Stimulated activated CD8-positive, alpha-beta memory T cell treated with anti-CD3 and anti-CD28 coated beads, Interleukin-7, amount 100 ng/mL, for 24 hours (primary cell): ENCODE data around the gene DHRSX.
"Not testable (repeated sequence)": the region's sequence is repeated elsewhere in the genome, so short reads cannot be mapped to it uniquely, and the experiment has no call there.

ENCODE experiments used
- DNase-seq: peaks from one replicate; pipeline ENCODE4 v3.0.0-alpha.2; 2020; ENCODE audit warnings: low read depth

The DHRSX gene

GRCh38 chrX:2497961-2498780, 2.6 kb downstream of the DHRSX start:
- no peak for DNase-seq

DNA sequence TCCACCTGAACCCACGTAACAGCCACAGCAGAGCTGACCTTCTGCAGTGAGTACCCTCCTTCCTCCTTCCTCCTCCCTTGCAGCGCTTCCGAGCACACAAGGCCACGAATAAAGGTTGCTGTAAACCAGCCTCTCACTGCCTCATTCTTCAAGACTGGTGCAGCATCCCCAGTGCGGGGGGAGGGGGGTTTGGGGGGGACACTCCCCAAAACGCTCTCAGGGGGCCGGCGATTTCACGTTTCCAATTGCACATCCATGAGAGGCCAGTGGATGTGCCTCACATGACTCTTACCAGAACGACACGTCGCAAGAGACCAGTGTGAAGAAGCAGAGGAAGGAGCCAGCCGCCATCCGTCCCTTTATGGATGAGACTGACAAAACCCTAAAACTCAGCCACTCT, 5.2 kb downstream of the DHRSX start:
- DNase-seq: no peak

- DNase-seq: no peak
These were observed 8.1 kb downstream of the DHRSX start for GRCh38 chrX:2492531-2493218.

GRCh38 chrX:2490634-2491033, 10.1 kb downstream of the DHRSX start:
- no peak for DNase-seq

- DNase-seq: no peak
These were observed 11.0 kb downstream of the DHRSX start for GRCh38 chrX:2489446-2490445.

DNA sequence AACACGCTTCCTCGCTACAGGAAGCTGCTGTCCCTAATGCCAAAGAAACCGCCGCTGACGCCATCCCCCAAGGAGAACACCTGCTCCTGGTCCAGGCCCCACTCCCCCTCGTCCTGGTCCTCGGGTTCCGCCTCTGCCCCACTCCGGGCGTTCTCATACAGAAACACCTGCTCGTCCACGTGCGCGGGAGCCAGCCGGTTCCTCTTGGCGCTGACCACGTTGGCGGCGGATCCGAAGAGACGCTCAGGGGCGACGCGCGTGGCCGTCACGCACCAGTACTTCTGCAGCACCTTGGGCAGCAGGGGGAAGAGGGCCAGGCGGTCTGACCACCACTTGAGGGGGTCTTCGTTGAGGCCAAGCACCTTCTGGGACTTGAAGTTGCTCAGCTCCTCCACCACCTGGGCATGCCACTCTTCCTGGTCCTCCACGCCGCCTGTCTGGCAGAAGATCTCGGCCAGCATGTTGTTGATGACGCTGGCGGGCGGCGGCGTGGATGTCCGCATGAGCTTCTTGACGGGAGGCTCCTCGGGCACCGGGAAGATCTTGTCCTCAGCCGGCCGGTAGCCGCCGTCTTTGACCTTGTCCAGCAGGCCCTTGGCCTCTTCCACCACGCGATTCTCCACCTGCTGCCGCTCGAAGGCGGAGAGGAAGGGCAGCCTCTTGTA, 12.0 kb downstream of the DHRSX start:
- no peak for DNase-seq

DNA sequence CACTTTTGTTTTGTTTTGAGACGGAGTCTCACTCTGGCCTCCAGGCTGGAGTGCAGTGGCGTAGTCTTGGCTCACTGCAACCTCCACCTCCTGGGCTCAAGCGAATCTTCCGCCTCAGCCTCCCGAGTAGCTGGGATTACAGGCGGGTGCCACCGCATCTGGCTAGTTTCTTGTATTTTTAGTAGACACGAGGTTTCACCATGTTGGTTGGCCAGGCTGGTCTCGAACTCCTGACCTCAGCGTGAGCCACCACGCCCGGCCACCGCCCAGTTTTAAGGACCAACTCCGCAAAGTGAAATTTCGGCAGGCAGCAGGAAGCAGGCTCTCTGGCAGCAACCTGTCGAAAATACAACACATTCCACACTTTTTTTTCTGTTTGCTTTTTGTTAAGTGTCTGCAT, 13.4 kb downstream of the DHRSX start:
- no peak for DNase-seq

GRCh38 chrX:2486476-2487133, 14.2 kb downstream of the DHRSX start:
- DNase-seq: no peak

DNA sequence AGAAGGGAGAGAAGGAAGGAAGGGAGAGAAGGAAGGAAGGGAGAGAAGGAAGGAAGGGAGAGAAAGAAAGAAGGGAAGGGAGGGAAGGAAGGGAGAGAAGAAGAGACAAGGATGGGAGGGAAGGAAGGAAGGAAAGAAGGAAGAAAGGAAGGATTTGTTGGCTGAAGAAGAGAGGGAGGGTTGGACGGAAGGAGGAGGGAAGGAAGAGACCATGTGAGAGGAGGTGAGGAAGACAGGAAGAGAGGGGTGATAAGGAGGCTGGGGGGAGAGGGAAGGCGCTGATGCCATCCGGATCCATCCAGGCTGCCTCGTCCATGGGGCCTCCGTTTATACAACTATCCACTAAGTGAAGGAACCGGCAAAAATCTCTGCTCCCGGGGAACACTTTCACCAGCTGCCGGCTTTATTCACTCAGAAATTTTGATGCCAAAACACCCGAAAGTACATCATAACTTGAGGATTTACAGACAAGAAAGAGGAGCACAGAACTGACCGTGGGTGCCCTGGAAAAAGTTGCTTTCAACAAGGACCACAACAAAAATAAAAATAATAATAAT, 14.9 kb downstream of the DHRSX start:
- no peak for DNase-seq

GRCh38 chrX:2484721-2485648, 15.8 kb downstream of the DHRSX start:
- no peak for DNase-seq

DNA sequence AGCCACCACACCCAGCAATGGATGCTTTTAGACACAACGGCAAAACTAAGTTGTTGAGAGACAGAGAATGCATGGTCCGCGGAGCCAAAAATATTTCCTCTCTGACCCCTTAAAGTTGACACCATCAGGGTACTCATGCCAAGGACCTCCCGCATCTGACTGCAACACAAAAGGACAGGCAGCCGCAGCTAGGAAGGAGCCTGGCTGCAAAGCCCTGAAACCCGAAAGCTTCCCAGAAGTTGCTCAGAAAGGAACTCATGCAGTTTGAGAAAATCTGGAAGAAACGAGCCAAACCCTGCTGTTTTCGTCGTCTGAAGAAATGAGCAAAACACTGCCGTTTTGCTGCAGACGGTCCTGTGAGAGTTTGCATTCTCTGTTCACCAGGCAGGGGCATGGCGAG, 16.5 kb downstream of the DHRSX start:
- DNase-seq: no peak

DNA sequence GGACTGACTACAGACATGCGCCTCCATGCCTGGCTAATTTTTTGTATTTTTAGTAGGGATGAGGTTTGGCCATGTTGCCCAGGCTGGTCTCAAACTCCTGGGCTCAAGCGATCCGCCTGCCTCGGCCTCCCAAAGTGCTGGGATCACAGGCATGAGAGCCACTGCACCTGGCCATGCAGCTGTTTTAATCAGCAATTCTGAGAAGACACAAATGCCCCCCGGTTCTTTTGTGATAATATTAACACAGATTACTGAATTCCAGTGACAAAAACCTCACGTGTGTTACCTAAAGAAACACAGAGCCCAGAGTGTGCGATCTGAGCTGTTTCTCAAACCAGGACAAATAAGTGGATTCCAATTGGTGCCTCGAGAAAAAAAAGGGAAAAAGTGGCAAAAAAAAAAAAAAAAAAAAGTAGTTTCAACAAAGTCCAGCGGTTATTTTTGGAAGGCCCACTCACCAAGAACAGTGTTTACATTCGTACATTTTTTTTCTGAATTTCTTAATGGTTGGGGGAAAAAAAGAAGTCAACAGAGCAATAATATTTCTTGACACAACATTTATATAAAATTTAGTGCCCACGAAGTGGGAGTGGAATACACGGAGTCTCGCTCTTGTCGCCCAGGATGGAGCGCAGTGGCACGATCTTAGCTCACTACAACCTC, 17.2 kb downstream of the DHRSX start:
- no peak for DNase-seq

- not testable (repeated sequence) for DNase-seq
These were observed 19.2 kb downstream of the DHRSX start for GRCh38 chrX:2481597-2481996.

GRCh38 chrX:2479982-2480381, 20.8 kb downstream of the DHRSX start:
- DNase-seq: not testable (repeated sequence)

- no peak for DNase-seq
These were observed 21.4 kb downstream of the DHRSX start for GRCh38 chrX:2479420-2479780.

- DNase-seq: no peak
These were observed 22.0 kb downstream of the DHRSX start for GRCh38 chrX:2478546-2479419.

- DNase-seq: not testable (repeated sequence)
These were observed 23.5 kb downstream of the DHRSX start for GRCh38 chrX:2477313-2477712.
